Activated T-cell treated with anti-CD3 and anti-CD28 coated beads, Interleukin-2, amount 50 U/mL, for 1 hour (primary cell): ENCODE data around the gene QDPR.
A peak's percentile ranks its signal among the peaks of the same experiment; 100 is the strongest.
"Not testable (repeated sequence)": the region's sequence is repeated elsewhere in the genome, so short reads cannot be mapped to it uniquely, and the experiment has no call there.

ENCODE experiments used
- DNase-seq: peaks from one replicate; pipeline ENCODE4 v3.0.0-alpha.2; 2020

QDPR gene

DNA sequence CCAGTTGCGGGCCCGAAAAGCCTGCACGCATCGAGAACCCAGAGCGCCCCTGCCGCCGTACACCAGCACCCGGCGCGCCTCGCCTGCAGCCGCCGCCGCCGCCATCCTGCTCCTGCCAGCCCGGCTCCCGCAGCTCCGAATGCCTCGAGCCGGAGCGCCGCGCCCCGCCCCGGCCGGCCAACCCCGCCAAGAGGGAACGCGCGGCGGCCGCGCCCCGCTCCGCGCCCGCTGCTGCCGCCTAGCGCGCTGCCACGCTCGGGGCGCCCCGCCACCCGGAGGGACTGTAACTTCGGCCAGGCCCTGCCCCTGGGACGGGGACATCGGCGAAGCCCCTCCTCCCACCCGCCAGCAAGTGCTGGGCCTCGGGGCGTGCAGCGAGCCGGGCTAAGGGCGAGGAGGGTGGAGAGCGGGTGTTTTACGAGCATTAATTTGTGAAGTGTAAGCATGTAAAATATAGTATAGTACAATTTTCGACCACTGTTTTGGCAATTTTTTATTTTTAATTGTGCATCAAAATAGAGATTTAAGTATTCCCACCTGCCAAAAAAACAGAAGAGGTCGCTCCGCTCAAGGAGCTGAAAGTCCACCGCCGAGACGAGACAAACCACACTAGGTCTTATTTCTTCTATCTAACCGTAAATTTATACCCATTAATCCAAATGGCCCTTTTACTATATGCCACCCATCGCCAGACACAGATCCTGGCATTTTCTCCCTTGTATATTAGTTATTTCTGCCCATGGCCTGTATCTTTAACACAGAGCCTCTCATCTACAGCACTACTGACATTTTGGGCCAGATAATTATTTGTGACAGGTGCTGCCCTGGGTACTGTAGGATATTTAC lies at the start of gene QDPR:
QDPR (minus strand) TSS at position 141 of the 846 bp plus-strand sequence; CDS start at position 105, 36 bp downstream.
- peak; percentile 80 for DNase-seq

DNA sequence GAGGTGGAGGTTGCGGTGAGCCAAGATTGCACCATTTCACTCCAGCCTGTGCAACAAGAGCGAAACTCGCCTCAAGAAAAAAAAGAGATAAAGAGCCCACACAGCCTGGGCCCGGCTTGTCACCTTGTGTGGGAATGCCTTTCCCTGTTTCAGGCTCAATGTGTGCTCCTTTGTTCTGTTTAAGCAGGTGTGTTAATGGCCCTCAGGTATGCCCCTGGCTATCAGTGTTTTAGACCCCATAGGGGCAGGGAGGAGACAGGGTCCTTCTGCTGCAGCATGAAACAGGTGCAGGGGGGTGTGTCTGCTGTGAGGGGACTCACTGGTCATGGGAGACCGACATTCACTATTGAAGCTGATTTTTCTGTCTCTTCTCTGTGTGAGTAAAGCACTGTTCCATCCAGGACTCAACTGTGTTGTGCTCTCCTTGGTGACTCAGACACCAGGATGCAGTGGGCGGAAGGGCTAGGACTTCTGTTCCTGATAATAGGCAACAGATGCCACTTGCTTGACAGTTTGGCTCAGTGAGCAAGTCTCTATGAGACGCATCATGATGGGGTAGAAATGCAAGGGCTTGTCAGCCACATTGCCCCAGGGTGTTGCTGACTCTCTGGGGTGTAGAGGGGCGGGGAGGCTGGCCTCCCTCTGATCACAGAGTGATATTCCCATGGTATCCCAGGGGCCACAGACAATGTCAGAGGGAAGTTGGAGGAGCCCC lies 49.5 kb upstream of the QDPR start:
- DNase-seq = no peak

DNA sequence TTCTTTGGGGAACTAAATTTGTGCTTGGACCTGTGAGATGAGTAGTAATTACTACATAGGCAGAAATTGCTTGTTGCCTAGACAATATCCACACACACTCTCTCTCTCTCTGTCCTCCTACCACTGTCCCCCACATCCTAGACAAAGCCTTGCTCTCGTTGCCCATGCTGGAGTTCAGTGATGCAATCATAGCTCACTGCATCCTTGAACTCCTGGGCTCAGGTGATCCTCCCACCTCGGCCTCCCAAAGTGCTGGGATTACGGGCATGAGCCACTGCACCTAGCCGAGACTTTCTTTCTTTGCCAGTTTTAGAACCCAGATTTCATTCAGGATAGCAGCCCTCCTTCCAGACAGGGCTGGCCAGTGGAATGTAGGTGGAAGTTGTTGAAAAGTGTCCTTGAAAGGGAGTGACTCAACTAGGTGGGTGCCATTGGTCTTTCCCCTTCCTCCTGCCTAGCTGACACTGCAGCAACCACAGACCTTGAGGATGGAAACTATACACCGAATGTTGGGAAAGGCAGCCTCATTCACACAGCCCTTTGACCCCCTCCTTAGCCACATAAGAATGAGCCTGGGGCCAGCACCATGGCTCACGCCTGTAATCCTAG lies 48.3 kb upstream of the QDPR start:
- no peak for DNase-seq

DNA sequence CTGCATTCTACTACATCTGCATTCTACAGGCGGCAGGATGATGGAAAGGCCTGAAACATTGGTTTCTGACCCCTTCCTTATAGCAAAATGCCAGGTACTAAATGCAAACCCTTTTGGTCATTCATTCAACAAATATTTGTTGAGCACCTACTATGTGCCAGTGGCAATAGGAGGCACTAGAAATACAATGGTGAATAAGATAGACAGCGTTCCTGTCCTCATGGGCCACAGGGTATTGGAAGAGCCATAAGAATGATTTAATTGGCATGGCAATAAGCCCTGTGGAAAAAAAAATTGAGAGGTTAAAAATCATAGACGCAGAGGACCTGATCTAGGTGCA lies 47.8 kb upstream of the QDPR start:
- DNase-seq = no peak

DNA sequence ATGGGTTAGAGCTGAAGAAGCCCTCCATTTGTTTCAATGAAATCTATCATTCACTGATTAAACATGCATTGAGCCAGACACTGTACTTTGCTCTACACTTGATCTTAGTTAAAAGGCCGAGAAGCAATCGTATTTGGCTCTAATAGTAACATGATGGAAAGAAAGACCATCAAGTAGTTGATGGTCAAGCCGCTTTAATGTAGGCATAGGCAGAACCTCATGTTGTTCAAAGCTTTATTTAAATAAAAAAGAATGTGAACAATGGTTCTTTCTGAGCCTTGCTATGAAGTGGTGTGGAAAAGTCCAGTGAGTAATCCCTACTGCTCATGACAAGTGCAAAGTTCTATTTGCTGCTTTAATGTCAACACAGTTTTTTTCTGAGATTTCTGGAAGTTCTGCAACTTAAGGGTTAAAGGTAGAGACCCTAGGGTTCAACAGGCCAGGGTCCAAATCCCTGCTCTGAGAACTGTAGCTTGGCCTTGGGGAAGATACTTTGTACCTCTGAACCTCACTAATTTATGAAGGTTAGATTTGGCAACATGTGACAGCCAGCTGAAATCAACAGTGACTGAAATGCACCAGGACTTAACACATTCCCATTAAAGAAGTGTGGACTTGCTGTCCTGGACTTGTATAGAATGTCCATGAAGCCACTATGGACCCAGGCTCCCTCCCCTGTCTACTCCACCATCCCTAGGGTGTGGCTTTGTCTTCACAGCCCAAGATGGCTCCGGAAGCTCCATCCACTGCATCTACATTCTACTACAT lies 47.2 kb upstream of the QDPR start:
- DNase-seq = no peak

DNA sequence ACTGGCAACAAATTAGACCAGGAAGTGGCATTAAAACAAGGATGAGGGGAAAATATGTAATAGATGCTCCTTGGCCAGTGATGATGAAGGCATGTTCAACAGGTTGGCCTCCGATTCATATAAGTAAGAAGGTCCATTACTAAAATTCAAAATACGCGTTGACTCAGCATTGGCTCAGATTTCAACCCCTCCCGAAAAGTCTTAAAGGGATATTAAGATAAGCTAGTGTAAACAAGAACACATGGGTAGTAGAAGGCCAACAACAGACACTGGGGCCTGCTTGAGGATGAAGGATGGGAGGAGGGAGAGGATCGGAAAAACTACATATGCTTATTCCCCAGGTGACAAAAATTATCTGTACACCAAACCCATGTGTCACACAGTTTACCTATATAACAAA lies 46.0 kb upstream of the QDPR start:
- no peak for DNase-seq

DNA sequence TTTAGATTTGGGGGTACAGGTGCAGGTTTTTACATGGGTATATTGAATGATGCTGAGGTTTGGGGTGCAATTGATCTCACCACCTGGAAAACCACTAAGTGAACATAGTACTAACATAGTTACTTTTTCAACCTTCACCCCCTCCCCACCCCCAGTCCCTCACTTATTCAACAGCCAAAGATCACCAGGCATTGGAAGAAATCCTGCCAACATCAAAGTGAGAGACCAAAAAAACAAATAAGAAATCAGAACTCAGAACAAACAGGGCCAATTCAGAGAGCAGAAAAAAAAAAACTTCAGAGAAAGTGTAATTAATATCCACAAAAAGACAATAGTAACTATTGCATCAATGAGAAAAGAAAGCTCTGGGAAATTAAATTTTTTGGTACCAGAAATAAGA lies 44.6 kb upstream of the QDPR start:
- no peak for DNase-seq

DNA sequence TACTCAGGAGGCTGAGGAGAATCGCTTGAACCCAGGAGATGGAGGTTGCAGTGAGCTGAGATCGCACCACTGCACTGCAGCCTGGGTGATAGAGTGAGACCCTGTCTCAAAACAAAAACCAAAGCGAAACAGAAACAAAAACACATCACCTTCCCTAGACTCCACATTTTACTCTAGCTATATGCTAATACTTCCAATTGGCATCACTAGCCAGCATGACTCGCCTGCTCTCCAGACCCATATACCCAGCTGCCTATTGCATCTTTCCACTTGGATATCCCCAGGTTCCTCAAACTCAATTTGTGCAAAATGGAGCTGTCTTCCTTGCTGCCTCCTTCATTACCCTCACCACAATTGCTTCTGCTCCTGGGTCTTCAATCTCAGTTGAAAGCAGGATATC lies 42.7 kb upstream of the QDPR start:
- DNase-seq = no peak

DNA sequence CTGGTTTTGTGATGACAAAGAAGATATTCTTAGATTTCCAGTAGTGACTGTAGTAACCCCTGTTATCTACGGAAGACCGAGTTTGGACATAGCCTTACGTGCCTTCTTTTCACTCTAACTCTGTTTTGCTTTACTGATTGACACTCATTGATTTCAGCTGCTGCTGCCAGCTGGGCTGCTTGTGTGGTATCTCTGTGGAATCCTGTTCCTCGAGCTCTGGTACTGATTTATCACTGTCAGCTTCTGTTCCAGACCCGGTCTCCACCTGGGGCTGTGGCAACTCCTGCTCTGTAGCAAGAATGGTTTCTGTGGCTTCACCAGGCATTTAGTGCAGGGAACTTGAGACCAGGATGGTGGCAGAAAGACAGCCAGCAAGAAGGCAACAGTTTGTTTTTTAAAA lies 40.5 kb upstream of the QDPR start:
- DNase-seq = no peak

DNA sequence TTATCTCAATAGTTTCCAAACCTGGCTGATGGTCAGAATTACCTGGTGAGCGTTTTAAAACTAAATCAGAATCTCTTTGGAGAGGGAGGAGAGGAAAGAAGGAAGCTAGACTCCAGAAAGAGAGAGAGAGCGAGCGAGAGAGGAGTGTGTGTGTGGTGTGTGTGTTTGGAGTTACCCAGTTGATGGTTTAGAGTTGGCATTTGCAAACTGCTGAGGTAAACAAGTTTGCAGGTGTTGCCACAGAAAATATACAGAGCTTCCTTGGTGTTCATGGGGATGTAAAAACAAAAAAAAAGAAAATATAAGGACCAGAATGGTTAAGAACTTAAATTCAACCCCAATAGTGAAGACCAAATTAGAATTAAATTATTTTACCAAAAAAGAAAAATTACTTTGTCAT lies 38.7 kb upstream of the QDPR start:
- DNase-seq = no peak

DNA sequence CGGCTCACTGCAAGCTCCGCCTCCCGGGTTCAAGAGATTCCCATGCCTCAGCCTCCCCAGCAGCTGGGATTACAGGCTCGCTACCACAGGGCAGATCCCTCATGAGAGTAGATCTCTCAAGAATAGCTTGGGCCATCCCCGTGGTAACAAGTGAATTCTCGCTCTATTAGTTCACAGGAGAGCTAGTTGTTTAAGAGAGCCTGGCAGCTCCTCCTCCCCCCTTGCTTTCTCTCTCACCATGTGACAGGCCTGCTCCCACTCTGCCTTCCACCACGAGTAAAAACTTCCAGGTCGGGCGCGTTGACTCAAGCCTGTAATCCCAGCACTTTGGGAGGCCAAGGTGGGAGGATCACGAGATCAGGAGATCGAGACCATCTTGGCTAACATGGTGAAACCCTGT lies 34.8 kb upstream of the QDPR start:
- no peak for DNase-seq

DNA sequence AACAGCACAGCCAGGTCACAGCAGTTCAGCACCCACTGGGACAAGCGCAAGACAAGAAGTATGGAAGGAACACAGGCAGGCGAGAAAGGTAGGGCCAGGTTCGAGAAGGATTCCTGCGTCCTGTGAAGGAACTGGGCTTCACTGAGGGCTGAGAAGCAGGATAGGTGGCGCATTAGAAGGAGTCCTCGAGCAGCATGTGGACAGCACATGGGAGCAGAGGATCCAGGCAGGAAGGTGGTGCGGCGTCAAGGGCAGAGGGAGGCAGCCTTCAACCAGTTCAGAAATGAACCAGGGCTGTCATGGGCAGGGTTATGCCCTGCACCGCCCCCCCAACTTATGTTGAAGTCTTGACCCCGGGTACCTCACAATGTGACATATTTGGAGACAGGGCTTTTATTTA lies 34.3 kb upstream of the QDPR start:
- DNase-seq = no peak

DNA sequence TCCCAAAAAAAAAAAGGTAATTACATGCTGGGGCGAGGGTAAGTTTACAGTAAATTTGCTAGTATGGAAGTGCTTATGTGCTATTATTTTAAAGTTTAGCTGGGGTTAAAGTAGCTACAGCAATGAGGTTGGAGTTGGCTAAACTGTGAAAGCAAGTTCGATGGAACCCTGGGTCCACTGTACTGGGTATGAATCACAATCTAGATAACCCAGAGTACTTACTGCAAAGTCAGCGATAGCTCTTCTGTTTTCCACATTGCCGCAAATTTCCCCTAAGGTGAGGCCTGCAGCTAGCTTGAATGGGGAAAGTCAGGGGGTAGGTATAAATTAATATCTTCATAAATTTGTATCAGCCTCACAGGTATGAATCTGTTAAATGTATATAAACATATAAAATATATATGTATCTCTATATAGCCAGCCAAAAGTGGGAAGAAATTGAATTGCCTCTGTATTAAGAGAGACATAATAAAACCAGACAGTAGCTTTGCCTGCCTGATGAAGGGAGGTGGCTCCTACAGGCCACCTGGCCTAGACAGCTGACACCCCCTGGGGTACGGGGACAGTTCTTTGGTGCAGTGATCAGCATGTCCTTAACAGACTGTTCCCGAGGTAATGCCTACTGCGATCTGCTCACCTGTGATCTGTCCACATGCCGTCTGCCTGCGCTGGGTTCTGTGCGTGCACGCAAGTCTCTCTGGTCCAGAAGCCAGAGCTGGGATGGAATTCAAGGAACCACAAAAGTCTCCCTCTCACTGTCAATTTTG lies 33.7 kb upstream of the QDPR start:
- no peak for DNase-seq

DNA sequence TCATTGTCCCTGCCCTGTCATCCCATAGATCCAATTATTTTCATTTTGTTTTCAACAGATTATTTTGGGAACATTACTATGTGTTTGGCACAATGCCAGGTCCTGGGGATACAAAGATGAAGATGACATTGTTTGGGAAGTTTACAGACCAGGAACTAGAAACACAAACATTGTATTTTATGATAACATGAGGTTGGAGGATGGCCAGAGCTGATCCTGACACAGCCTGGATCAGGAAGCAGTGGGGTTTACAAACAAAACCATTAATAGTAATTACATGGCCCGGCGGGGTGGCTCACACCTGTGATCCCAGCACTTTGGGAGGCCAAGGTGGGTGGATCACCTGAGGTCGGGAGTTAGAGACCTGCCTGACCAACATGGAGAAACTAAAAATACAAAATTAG lies 32.9 kb upstream of the QDPR start:
- DNase-seq = no peak

DNA sequence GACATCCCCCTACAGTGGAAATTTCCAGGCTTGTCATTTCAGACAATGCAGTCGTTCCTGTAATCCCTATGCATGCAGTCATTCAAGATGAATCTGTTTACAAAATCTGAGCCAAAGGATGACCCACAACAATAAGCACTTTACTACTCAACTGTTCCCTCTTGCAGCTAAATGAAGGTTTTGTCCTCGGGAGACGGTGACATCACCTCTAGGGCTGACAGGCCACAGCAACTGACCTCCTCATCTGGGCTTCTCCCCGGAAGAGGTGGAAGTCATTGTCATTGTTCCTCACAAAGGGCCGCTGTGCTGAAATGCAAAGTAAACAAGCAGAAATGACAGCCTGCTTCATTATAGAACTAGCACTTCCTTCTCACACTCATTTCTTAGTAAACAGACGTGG lies 32.3 kb upstream of the QDPR start:
- no peak for DNase-seq

DNA sequence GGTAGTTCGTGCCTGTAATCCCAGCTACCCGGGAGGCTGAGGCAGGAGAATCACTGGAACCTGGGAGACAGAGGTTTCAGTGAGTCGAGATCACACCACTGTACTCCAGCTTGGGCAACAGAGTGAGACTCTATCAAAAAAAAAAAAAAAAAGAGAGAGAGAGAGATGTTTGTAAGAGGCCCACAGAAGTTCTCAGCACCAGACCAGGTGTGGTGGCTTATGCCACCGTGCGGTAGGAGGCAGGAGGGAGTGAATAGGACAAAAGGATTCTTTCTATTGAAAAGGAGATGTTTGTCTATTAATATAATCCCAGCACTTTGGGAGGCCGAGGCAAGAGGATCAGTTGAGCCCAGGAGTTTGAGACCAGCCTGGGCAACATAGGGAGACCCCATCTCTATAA lies 25.2 kb upstream of the QDPR start:
- DNase-seq = not testable (repeated sequence)

DNA sequence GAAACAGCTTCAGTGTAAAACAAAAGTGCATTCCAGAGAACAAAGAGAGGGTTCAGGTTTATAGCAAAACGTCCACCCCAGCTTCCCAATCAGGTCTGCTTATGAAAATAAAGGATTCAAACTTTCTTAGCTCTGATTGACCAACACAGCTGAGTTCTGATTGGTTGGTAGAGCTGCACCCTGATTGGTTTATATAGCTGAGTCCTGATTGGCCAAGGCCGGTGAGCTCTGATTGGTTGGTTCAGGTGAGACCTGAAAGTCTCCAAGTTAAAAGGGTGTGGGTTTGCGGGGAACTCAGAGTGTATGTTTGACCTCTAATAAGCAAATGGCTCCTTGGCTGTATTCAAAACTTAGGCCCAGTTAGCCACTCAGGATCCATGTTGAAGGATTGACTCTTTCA lies 24.0 kb upstream of the QDPR start:
- DNase-seq = no peak

DNA sequence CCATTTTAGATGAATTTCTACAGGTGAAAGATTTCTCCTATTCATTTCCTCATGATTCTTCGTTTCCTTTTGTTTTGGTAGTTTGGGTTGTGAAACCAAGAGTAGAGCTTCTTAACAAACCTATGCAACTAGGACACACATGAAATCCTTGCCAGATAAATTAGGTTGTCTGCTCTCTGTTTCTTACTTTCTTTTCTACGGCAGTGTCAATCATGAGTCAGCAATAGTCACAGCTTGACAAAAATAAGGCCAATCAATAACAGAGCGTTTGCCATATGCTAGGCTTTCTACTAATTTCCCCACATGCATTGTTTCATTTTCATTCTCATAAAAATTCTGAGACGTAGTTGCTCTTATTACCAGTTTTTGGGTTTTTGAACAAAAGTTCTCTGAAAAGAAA lies 23.4 kb upstream of the QDPR start:
- no peak for DNase-seq

DNA sequence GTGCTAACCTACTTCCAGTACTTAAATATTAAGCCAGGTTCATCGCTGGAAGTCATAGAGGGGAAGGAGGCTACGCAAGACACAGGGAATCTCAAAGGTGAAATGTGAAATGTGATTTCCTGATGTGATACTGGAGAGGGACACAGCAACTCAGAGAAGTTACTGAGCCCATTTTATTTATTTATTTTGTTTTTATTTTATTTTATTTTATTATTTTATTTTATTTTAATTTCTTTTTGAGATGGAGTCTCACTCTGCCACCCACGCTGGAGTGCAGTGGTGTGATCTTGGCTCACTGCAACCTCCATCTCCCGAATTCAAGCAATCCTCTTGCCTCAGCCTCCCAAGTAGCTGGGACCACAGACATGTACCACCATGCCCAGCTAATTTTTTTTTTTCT lies 22.8 kb upstream of the QDPR start:
- DNase-seq = no peak

DNA sequence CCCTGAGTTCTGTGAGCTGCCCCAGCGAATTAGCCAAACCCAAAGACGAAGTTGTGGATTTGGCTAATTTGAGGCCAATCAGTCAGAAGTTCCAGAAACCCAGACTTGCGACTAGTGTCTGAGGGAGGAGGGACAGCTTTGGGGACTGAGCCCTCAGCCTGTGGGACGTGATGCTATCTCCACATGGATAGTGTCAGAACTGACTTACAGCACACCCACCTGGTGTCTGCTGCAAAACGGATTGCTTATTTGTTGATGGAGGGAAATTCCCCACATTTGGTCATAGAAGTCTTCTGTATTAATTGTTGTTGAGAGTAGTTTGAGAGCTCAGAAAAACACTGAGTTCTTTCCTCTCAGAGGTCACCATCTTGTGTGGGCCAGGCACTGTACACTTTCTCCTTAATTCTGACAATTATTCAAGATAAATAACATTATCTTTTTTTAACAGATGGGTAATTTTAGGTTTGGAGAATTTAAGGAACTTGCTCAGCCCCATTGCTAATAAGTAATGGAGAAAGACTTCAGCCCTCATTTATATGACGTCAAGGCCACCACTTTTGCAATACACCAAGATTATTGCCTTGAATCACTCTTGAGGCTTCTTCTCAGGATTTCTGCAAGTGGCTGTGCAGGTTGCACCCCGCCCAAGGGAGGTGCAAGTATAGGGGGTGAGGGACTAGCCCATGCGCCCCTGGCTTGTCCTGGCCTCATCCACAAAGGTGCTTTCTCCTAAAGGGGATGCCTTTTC lies 19.8 kb upstream of the QDPR start:
- no peak for DNase-seq

DNA sequence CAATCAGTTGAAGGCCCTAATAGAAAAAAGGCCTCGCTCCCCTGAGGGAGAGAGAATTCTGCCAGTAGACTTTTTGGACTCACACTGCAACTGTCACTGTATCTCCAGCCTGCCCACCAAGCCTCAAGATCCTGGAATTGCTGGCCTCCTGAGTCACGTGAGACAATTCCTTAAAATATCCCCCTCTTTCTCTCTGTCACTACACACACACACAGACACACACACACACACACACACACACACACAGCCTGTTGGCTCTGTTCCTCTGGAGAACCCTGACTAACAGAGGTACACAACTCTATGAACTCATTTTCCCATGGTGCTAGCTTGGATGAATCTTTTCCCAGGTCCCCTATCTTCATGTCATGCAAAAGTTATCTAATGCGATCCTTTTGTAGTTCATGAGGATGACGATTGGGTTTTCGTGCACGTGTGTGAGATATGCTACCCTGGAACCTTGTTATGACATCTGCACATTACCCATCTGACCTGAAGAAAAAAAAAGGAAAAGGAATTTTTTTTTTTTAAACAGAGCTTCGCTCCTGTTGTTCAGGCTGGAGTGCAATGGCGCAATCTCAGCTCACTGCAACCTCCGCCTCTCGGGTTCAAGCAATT lies 16.8 kb upstream of the QDPR start:
- no peak for DNase-seq
